ENCODE data around the gene RNF152. TPM values are rescaled to one million over a fixed set of nuclear protein-coding genes. Genes with fewer than 3 reads are reported as not detected.

RNF152 gene
- total RNA-seq, 4 donors from 2014 or later: 6.8 to 23.1 (median 15.9) TPM

DNA sequence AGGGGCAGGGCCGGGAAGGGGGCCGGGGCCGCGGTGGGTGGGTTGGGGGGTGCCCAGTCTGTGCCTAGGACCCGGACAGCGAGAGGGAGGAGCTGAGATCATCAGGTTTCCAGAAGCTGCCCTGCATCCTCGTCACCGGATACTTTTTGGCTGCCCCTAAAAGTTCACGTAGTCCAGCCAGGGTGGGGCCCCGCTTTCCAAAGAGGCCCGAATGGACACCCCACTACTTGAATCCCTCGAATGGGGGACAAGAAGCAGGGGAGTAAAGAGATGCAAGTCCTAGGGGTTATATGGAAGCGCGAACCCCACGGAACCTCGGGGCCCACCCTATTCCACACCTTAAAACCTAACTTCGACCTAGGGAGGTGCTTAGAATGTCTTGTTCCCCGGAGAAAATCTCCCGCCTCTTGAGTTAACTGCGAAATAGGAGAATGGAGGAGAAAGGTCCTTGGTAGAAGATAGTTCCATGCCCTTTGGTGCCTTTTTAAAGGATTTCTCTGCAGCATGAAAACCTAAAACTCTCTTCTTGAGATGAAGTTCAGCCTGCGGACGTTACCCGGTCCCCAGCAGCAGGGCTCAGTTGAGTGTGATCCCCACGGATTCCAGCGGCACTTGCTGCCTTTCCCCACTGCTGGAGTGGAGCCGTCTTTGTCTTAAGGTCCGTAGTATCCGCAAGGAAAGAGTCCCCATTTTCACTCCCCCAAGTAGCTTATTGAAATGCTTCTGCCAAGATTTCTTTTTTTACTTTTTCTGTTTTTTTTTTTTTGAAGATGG, 2.1 kb upstream of the RNF152 start:
- no peaks in the 10 kb centered on the region for H3K9me3 ChIP-seq
- no peak for DNase-seq
- intact Hi-C loops (cut with DNase I): no loop called here
- H3K36me3 ChIP-seq: peaks cover 0 to 8% (median 0%) of the 10 kb centered on the region in 3 donors
- peak overlapping the region; percentile 87 to 97 (median 92) for H3K27ac ChIP-seq
- TF ChIP-seq, protein P1, sequence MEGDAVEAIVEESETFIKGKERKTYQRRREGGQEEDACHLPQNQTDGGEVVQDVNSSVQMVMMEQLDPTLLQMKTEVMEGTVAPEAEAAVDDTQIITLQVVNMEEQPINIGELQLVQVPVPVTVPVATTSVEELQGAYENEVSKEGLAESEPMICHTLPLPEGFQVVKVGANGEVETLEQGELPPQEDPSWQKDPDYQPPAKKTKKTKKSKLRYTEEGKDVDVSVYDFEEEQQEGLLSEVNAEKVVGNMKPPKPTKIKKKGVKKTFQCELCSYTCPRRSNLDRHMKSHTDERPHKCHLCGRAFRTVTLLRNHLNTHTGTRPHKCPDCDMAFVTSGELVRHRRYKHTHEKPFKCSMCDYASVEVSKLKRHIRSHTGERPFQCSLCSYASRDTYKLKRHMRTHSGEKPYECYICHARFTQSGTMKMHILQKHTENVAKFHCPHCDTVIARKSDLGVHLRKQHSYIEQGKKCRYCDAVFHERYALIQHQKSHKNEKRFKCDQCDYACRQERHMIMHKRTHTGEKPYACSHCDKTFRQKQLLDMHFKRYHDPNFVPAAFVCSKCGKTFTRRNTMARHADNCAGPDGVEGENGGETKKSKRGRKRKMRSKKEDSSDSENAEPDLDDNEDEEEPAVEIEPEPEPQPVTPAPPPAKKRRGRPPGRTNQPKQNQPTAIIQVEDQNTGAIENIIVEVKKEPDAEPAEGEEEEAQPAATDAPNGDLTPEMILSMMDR (IDR thresholded peaks at IDR 0.05): no peak
- TF ChIP-seq POLR2A (IDR thresholded peaks at IDR 0.05): no peak
- H3K4me1 ChIP-seq: peaks cover 8 to 71% (median 13%) of the 10 kb centered on the region in 3 donors
- H3K27me3 ChIP-seq: peaks cover 0 to 5% (median 0%) of the 10 kb centered on the region in 4 donors
- 23 to 36% methylated on average over 17 to 20 of the region's 28 CpGs for WGBS, 2 donors
- H3K4me3 ChIP-seq: peak overlapping the region; percentile 68 to 93 (median 88)

DNA sequence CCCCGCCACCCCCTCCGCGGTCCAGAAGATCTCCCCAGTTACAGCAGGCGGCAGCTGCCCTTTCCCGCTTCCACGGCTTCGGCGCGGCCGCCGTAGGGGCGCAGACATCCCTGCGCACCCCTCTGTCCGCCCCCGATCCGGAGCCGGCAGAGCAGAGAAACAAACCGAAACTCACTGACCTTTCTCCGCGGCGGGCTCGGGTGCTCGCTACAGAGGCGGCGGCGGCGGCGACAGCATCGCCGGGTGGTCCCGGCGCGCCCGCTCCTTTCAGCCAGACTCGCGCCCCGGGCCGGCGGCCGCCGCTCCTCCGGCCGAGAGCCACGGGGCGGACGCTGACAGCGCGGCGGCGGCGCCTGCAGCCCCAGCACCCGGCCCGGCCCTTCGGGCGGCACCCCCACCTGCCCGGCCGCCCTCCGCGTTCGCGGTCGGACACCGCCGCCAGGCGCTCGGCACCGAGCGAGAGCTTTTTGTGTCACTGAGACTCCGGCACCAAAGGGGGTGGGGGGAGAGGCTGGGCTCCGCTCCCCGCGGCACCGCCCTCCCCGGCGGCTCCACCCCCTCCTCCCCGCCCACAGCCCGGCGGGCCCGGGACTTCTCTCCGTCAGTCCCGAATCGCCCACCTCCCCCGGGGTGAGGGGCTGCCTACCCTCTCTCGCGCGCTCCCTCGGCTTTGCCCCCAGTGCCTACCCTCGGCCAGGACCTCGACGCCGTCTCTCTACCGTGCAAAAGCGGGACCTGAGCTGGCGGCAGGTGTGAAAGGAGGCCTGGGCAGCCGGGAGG, 1.4 kb upstream of the RNF152 start:
- Histone ChIP-seq H3K36me3 (peaks cover 0 to 16% (median 0%) of the 10 kb centered on the region in 3 donors), H3K4me3 (peak overlapping the region; percentile 68 to 93 (median 88)), H3K27ac (peak overlapping the region; percentile 87 to 97 (median 92)), H3K9me3 (no peaks in the 10 kb centered on the region), H3K4me1 (peaks cover 8 to 71% (median 13%) of the 10 kb centered on the region in 3 donors), H3K27me3 (peaks cover 0 to 5% (median 0%) of the 10 kb centered on the region in 4 donors)
- intact Hi-C loops (cut with DNase I): no loop called here
- no peak for DNase-seq
- TF ChIP-seq POLR2A (IDR thresholded peaks at IDR 0.05): peak in 2 of 4 donors; percentile 50 to 64
- TF ChIP-seq, protein P1 (IDR thresholded peaks at IDR 0.05): peak in 4 of 6 experiments; percentile 34 to 55 (median 42)
- no CpG with 5 or more reads among the region's 95 CpGs for WGBS, 2 donors

DNA sequence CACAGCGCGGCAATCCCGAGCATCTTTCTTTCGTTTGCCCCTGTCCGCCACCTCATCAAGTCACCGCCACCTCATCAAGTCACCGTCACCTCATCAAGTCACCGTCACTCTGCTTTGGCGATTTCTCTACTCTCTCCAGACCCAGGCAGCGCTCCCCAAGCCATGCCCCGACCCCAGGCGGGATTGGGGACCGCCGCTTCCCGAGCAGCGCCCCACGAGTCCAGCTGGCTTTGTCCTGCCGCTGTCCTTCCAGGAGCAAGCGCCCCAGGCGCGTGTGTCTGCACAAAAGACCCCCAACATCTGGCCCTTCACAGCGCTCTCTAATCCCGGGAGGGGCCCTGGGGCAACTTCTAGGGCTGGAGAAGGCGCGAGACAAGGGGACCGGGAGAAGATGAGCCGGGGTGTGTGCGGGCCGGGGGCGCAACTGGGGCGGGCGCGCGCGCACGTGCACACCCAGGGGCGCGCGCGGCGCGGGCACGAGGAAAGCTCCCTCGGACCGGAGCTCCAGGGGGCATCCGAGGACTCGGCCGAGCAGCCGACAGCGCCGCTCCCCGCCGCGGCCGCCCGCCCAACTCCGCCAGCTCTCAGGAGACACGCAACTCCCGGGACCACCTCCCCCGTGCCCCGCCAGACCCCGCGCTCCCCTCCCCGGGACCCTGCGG, 633 bp upstream of the RNF152 start:
- peaks cover 8 to 77% (median 13%) of the 10 kb centered on the region in 3 donors for H3K4me1 ChIP-seq

DNA sequence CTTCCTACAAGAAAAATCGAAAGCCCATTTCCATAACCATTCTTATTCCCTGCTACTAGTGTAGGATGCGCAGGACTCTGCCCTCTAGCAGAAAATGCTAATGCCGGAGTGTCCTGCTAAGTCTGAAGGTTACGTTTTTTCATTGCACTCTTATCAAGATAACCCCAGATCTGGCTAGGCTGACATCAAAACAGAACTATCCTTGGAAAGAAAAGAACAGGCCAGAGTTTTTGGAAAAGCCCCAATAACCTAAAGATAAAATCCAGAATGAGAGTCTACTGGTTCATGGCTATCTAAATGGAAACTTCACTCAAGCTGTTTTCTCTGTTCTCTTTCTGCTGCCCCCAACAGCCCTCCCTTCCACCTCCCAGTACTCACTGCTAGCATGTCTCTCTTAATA, 913 bp downstream of the RNF152 start:
- Histone ChIP-seq H3K27me3 (peaks cover 0 to 5% (median 0%) of the 10 kb centered on the region in 4 donors), H3K36me3 (peaks cover 0 to 37% (median 0%) of the 10 kb centered on the region in 3 donors), H3K4me1 (peaks cover 8 to 76% (median 8%) of the 10 kb centered on the region in 3 donors), H3K27ac (peak overlapping the region in 3 of 4 donors; percentile 92 to 97 (median 92)), H3K4me3 (peak overlapping the region in 2 of 4 donors; percentile 85 to 90), H3K9me3 (no peaks in the 10 kb centered on the region)
- DNase-seq: no peak
- 70 to 73% methylated on average over 4 of the region's 4 CpGs for WGBS, 2 donors
- intact Hi-C loops (cut with DNase I): no loop called here
- TF ChIP-seq, protein P1 (IDR thresholded peaks at IDR 0.05): no peak
- TF ChIP-seq POLR2A (IDR thresholded peaks at IDR 0.05): no peak

More for the DNA sequence above, 633 bp upstream of the RNF152 start:
- no peaks in the 10 kb centered on the region for H3K9me3 ChIP-seq
- intact Hi-C loops (cut with DNase I): no loop called here
- peak overlapping the region; percentile 68 to 93 (median 88) for H3K4me3 ChIP-seq
- 1% methylated on average over 9 to 13 of the region's 65 CpGs for WGBS, 2 donors
- H3K36me3 ChIP-seq: peaks cover 0 to 21% (median 0%) of the 10 kb centered on the region in 3 donors
- no peak for DNase-seq
- TF ChIP-seq POLR2A (IDR thresholded peaks at IDR 0.05): peak in 1 of 4 donors; percentile 9
- TF ChIP-seq, protein P1 (IDR thresholded peaks at IDR 0.05): peak in 1 of 6 experiments; percentile 6
- peak overlapping the region; percentile 87 to 97 (median 92) for H3K27ac ChIP-seq
- peaks cover 0 to 5% (median 0%) of the 10 kb centered on the region in 4 donors for H3K27me3 ChIP-seq

Measured in esophagus squamous epithelium (tissue), 5 donors.